ENCODE measurements around the gene FIG4. TPM values are rescaled to one million over a fixed set of nuclear protein-coding genes. Genes with fewer than 3 reads are reported as not detected.

The FIG4 gene
- total and polyA plus RNA-seq, 2 of the 13 experiments (the other 11 are each of a cell fraction or from before 2014, with no cell fraction given), result 5.5 to 7.9 TPM

- TF ChIP-seq HBP1 (CRISPR knock-in tag; IDR thresholded peaks at IDR 0.05; ENCODE audit: low read depth) (no peak), HMGXB4 (CRISPR knock-in tag; IDR thresholded peaks at IDR 0.05; ENCODE audit: borderline replicate concordance in 1 of 2, low read depth in 1 of 2) (peak; percentile 57 to 79; a peak in 3 of 4 replicates), ZNF652 (CRISPR knock-in tag; IDR thresholded peaks at IDR 0.05; ENCODE audit: borderline replicate concordance, low read depth) (no peak), ZNF546 (CRISPR knock-in tag; conservative IDR thresholded peaks at IDR 0.05) (no peak), DNMT1 (CRISPR knock-in tag; IDR thresholded peaks at IDR 0.05) (0 out of 2 replicates have a peak, but pooled peaks have one; percentile 25), RAD21 (CRISPR knock-in tag; IDR thresholded peaks at IDR 0.05) (no peak; the same call in 1 of the 2 replicates), ZNF850 (CRISPR knock-in tag; conservative IDR thresholded peaks at IDR 0.05) (no peak), ZNF672 (CRISPR knock-in tag; IDR thresholded peaks at IDR 0.05) (no peak), ARNT2 (CRISPR knock-in tag; IDR thresholded peaks at IDR 0.05; ENCODE audit: low read depth) (no peak), ATF3 (CRISPR knock-in tag; IDR thresholded peaks at IDR 0.05) (no peak), HNRNPH1 (optimal IDR thresholded peaks at IDR 0.05; ENCODE audit: low read depth, low read length) (no peak)
- TF ChIP-seq, protein P1, sequence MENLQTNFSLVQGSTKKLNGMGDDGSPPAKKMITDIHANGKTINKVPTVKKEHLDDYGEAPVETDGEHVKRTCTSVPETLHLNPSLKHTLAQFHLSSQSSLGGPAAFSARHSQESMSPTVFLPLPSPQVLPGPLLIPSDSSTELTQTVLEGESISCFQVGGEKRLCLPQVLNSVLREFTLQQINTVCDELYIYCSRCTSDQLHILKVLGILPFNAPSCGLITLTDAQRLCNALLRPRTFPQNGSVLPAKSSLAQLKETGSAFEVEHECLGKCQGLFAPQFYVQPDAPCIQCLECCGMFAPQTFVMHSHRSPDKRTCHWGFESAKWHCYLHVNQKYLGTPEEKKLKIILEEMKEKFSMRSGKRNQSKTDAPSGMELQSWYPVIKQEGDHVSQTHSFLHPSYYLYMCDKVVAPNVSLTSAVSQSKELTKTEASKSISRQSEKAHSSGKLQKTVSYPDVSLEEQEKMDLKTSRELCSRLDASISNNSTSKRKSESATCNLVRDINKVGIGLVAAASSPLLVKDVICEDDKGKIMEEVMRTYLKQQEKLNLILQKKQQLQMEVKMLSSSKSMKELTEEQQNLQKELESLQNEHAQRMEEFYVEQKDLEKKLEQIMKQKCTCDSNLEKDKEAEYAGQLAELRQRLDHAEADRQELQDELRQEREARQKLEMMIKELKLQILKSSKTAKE (CRISPR knock-in tag; IDR thresholded peaks at IDR 0.05; ENCODE audit: borderline replicate concordance), result no peak
- TF ChIP-seq, protein P2, sequence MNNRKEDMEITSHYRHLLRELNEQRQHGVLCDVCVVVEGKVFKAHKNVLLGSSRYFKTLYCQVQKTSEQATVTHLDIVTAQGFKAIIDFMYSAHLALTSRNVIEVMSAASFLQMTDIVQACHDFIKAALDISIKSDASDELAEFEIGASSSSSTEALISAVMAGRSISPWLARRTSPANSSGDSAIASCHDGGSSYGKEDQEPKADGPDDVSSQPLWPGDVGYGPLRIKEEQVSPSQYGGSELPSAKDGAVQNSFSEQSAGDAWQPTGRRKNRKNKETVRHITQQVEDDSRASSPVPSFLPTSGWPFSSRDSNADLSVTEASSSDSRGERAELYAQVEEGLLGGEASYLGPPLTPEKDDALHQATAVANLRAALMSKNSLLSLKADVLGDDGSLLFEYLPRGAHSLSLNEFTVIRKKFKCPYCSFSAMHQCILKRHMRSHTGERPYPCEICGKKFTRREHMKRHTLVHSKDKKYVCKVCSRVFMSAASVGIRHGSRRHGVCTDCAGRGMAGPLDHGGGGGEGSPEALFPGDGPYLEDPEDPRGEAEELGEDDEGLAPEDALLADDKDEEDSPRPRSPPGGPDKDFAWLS (CRISPR knock-in tag; IDR thresholded peaks at IDR 0.05; ENCODE audit: borderline replicate concordance), result no peak
Observed at GRCh38 chr6:109690737-109691621, at the start of gene FIG4, which contains the start of gene AK9 (continued).

All from HepG2 (cell line).